GM19328 (cell line): ENCODE results near the gene WDR90.
"Not testable (repeated sequence)": the region's sequence is repeated elsewhere in the genome, so short reads cannot be mapped to it uniquely, and the experiment has no call there.

ENCODE experiments used
- ATAC-seq: cut with Tn5 transposase; IDR thresholded peaks from one replicate; pipeline ENCODE4 v1.9.1; 2021; ENCODE audit warnings: mild to moderate bottlenecking, moderate library complexity; ENCODE audit not compliant: unreplicated experiment

The WDR90 gene

GRCh38 chr16:704552-705380 is 55.6 kb downstream of the WDR90 start:
- no peak for ATAC-seq

DNA sequence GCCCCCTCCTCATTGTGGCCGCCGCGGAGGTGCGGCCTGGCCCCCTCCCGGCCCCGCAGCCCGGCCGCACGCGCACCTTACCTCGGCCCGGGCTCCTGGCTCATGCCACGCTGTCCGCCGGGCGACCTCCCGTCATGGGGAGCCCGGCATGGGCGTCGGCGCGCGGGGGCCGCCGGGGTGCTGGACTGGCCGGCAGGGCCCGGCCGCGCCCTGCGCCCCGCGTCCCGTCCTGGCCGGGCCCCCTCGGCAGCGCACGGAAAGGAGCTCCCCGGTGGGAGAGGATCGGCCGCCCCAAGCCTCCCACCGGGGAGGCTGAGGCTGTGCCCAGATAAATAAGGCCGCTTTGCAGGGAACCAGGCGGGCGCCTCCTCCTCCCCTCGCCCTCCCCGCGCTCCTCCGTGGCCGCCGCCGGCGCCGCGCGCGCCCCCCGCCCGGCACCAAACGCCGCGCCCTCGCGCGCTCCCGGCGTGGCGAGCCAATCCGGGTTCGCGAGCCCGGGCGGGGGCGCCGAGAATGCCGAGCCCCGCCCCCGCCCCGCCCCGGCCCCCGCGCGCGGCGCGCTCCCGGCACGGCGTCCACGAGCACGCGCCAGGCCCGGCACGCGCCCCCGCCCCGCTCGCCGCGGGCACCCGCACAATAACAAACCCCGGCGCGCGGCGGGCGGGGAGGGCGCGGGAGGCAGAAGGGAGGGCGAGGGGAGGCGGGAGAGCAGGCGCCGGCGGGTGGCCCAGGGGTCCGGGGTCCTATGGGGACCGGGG is 56.4 kb downstream of the WDR90 start, which contains the start of gene FBXL16:
TSS of gene FBXL16 (minus strand) at position 371 of the 758 bp plus-strand sequence. CDS start 8,396 bp downstream, outside the sequence.
- no peak for ATAC-seq

GRCh38 chr16:706189-707061 is 57.3 kb downstream of the WDR90 start:
- ATAC-seq = no peak

GRCh38 chr16:707062-707538 is 57.9 kb downstream of the WDR90 start:
- ATAC-seq = no peak

GRCh38 chr16:708019-708418 is 58.9 kb downstream of the WDR90 start:
- ATAC-seq = no peak

- ATAC-seq = no peak
Measured at GRCh38 chr16:708959-709358, 59.8 kb downstream of the WDR90 start.

GRCh38 chr16:709566-710499 is 60.7 kb downstream of the WDR90 start:
- no peak for ATAC-seq

GRCh38 chr16:710500-711075 is 61.4 kb downstream of the WDR90 start:
- ATAC-seq = no peak

DNA sequence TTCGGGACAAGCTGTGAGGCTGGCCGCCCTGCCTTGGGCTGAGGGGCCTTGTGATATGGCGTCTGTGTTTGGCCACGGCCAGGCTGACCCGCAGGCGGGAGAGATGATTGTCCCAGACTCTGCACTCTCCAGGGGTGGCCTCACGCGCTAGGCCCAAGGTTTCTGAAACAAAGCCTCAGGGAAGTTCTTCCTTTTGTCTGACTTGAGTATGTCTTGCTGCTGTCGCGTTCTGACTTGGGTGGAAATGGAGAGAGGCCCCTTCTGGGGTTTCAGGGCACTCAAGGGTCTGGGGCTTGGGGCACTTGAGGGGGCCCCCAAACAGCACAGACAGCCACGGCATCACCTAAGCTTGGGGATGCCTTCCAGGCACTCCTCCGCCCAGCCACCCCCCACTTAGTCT is 61.9 kb downstream of the WDR90 start:
- no peak for ATAC-seq

- ATAC-seq = no peak
Measured at GRCh38 chr16:711548-712320, 62.6 kb downstream of the WDR90 start.

DNA sequence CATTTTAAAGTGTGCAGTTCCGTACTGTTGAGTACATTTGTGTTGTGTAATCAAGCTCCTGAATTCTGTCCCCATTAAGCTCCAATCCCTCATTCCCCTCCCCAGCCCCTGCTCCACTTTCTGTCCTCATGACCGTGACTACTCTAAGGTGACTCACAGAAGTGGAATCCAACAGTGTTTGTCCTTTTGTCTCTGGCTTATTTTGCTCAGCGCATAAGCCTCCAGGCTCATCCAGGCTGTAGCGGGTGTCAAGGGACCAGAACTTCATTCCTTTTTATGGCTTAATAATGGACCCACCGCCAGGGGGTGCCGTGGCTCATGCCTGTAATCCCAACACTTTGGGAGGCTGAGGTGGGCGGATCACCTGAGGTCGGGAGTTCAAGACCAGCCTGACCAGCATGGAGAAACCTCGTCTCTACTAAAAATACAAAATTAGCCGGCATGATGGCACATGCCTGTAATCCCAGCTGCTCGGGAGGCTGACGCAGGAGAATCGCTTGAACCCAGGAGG is 63.6 kb downstream of the WDR90 start:
- not testable (repeated sequence) for ATAC-seq

GRCh38 chr16:714079-714478 is 64.9 kb downstream of the WDR90 start:
- no peak for ATAC-seq

DNA sequence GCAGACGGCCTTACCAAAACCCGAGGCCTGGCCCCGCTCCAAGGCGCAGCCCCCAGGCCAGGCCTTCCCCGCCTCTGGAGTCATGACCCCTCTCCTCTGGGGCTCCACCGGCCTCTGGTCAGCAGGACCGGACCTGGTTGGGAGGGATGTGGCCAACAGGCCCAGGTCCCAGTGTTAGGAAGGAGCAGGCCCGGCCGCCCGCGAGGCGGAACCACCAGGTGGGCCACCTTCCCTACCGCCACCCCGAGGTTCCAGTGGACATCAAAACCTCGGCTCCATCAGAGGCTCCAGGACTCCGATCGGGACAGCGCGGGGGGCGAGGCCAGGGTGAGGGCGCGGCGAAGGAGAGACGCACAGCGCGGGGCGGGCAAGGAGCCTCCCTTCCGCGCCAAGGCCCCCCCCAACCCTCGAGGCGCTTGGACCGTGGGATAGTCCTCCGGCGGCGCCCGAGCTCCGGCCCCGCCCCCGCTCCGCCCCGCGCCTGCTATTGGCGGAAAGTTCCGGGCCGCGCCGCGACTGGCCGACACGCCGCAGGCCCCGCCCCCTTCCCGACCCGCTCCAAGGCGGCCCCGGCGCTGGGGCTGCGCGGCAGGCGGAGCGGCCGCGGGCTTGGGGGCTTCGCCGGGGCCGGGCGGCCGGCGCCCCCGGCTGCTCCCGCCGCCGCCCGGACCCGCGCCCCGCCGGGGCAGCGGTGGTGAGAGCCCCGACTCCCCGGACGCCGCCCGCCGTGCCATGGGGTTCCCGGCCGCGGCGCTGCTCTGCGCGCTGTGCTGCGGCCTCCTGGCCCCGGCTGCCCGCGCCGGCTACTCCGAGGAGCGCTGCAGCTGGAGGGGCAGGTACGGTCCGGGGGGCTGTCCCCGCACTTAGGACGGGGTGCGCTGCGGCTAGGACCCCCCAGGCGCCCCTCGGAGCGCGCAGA is 65.7 kb downstream of the WDR90 start, which contains the start of gene METRN:
TSS of gene METRN (plus strand) at position 561 of the 919 bp plus-strand sequence. CDS start at position 733, 172 bp downstream.
- ATAC-seq = no peak

DNA sequence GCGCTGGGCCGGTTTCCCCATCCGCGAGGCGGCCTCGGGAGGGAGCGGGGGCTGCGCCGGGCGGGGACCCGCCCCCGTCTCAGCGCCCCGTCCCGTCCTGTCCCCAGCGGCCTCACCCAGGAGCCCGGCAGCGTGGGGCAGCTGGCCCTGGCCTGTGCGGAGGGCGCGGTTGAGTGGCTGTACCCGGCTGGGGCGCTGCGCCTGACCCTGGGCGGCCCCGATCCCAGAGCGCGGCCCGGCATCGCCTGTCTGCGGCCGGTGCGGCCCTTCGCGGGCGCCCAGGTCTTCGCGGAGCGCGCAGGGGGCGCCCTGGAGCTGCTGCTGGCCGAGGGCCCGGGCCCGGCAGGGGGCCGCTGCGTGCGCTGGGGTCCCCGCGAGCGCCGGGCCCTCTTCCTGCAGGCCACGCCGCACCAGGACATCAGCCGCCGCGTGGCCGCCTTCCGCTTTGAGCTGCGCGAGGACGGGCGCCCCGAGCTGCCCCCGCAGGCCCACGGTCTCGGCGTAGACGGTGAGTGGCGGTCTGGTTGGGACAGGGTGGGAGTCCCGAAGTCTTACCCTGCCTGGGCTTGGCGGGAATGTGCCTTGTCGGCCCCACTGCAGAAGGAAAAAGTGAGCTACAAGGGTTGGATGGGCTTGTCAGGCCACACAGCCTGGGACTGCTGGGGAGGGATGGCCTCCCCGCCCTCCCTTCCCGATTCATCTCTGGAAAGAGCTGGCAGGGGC is 66.5 kb downstream of the WDR90 start:
- no peak for ATAC-seq

- no peak for ATAC-seq
Measured at GRCh38 chr16:716200-716568, 67.0 kb downstream of the WDR90 start.

- ATAC-seq = no peak
Measured at GRCh38 chr16:716768-717325, 67.7 kb downstream of the WDR90 start.
